ENCODE measurements around the gene ARFIP1.

GRCh38 chr4:152956147-152956546, 176.4 kb downstream of the ARFIP1 start:
- TF ChIP-seq POLR2A (IDR thresholded peaks at IDR 0.05), result no peak
- no peak for TF ChIP-seq EP300 (IDR thresholded peaks at IDR 0.05)
